Measurements from ENCODE around the gene PITX3.

DNA sequence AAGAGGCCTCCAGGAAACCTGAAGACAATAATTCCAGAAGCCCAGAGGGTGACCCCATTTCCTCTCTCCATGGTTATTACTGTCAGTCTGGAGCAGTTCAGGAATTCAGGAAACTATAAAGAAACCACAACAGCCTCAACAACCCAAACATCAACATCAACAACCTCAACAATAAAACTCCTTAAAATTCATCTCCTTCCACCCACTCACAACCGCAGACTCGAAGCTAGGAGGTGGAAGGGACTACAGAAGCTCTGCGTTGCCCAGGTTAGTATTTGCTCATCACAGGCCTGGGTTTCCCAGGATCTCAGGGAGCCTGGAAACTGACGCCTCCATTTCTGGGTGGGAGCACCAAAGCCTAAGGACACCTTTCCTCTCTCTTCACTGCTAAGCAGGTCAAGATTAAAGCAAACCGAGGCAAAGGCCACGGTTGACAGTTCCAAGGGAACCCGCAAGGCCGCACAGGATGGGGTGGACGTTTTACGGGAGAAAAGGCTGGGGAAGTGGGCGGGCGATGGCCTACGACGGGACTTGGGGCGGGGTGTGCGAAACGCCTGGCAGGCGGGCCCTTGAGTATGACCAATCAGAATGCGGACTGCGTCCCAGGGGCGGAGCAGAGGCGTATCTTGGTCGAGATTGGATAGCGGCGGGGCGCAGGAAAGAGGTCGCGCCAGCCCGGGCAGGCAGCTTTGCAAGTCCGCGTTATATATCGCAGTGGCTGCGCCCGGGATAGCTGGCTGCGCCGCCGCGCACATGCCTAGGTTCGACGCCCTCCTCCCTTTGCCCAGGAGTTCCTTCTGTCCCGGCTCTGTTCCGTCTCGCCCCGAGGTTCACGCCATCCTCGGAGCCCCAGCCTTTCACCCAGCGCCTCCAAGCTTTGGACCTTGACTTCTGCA lies 15.4 kb downstream of the PITX3 start, which contains the start of gene ELOVL3:
- TF ChIP-seq CTCF (IDR thresholded peaks at IDR 0.05) (no peak), POLR2A (IDR thresholded peaks at IDR 0.05) (no peak), EP300 (IDR thresholded peaks at IDR 0.05) (no peak)

Data from ovary (tissue), 3 donors.